Subcutaneous adipose tissue (tissue), 4 donors: ENCODE measurements around the gene ZSCAN31. TPM values are rescaled to one million over a fixed set of nuclear protein-coding genes. Genes with fewer than 3 reads are reported as not detected.

Experiments
- CTCF ChIP-seq: fragments of 450-650 bp; IDR thresholded peaks from one replicate; pipeline ENCODE4 v1.5.1; 2016; ENCODE audit warnings: low read depth, mild to moderate bottlenecking, control low read depth, antibody characterized with exemption, moderate library complexity
- total RNA-seq, 4 donors: library from RNA; depleted of rRNA; stranded (reverse); fragments of >200 nt; gene quantifications; one replicate each; pipeline ENCODE4 v1.1.0, GENCODE V29; 2016

ZSCAN31 gene
- total RNA-seq, 4 donors from 2014 or later, result 4.1 to 9.8 (median 4.6) TPM

- no peak for TF ChIP-seq CTCF
Observed at GRCh38 chr6:28340310-28341095, 4.6 kb upstream of the ZSCAN31 start.

GRCh38 chr6:28337121-28337520, 1.2 kb upstream of the ZSCAN31 start:
- TF ChIP-seq CTCF, result no peak

- no peak for TF ChIP-seq CTCF
Observed at GRCh38 chr6:28336284-28337120, 554 bp upstream of the ZSCAN31 start.

GRCh38 chr6:28335040-28335563, 846 bp downstream of the ZSCAN31 start:
- no peak for TF ChIP-seq CTCF

- TF ChIP-seq CTCF, result no peak
Observed at GRCh38 chr6:28334286-28335039, 1.5 kb downstream of the ZSCAN31 start.

- no peak for TF ChIP-seq CTCF
Observed at GRCh38 chr6:28333599-28334018, 2.3 kb downstream of the ZSCAN31 start.
